Stimulated activated CD8-positive, alpha-beta memory T cell treated with anti-CD3 and anti-CD28 coated beads, Interleukin-15, amount 100 ng/mL, for 24 hours (primary cell): Measurements from ENCODE around the gene GOLGA5.
"Not testable (repeated sequence)": the region's sequence is repeated elsewhere in the genome, so short reads cannot be mapped to it uniquely, and the experiment has no call there.

Experiments used
- DNase-seq: peaks from one replicate; pipeline ENCODE4 v3.0.0-alpha.2; 2020; ENCODE audit warnings: low read depth

GOLGA5 gene

DNA sequence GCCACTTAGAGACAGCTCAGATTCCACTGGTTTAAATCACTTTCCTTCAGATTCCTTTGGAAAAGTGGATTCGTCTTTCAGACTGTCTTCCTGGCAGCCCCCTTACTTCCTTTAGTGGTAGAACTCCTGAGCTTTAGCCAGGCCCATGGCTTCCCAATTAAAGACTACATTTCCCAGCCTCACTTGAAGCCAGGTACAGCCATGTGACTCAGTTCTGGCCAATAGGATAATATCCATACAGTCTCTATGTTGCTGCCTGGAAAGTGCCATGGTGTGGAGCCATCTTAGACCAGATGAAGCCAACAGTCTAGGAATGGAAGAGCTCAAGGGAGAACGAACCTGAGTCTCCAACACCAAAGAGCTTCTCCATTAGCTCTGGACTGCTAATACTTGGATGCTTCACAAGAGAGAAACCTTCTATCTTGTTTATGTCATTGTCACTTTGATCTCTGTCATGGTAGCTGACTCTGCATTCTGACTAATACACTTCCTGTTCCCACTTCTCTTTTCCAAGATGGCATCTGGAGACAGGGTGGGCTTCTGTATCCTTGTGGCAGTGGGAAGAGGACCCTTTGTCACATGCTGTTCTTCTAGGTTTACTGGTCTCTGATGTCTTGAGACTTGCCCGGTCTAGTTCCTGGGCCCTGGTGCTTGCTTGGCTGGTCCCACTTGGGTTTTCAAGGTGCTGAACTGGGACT lies 15.1 kb upstream of the GOLGA5 start:
- not testable (repeated sequence) for DNase-seq

GRCh38 chr14:92780444-92781232 lies 13.5 kb upstream of the GOLGA5 start:
- DNase-seq = no peak

- DNase-seq = no peak
Observed at GRCh38 chr14:92781350-92781749, 12.8 kb upstream of the GOLGA5 start.

- DNase-seq = no peak
Observed at GRCh38 chr14:92783813-92784431, 10.2 kb upstream of the GOLGA5 start.

DNA sequence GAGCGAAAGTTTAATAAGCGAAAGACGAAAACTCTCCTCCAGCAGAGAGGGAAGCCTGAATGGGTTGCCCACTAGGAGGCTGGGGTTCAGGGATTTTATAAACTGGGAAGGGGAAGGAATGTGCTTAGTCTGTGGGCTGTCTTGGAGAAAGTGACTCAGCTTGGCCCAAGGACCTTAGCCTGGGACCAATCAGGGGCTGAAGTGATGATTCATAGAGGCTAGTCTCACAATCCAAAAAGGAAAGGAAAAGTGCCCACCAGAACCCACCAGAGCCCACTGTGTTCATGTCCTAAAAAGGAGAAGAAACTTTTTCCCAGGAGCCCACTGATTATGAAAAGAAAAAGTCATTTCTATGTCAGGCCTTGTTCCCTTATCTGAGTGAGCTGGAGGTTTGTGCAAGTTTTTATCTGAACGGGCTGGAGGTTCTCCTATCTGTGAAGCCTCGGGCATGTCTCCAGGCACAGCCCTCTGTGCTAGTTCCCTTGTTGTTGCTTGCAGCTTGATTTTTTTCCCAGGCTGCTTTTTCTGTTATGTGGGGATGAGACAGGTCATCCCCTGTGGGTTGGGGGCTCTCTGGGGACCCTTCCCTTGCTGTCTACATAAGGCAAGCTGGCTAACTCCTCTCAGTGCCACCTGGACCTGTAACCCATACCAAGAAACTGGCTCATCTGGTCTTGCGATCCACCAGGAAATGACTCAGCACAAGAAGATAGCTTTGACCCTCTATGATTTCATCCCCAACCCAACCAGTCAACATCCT lies 8.3 kb upstream of the GOLGA5 start:
- DNase-seq = no peak

DNA sequence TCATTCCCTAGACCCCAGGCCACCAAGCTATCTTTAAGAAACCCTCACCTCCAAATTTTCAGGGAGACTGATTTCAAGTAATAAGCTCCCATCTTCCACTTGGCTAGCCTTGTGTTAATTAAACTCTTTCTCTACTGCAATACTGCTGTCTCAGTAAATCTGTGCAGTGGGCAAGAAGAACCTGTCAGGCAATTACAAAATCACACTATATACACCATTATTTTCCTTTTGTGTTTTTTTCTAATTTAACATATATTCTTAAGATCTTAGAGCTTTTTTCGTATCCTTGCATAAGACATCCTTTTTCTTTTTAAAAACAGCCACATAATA lies 7.7 kb upstream of the GOLGA5 start:
- no peak for DNase-seq

DNA sequence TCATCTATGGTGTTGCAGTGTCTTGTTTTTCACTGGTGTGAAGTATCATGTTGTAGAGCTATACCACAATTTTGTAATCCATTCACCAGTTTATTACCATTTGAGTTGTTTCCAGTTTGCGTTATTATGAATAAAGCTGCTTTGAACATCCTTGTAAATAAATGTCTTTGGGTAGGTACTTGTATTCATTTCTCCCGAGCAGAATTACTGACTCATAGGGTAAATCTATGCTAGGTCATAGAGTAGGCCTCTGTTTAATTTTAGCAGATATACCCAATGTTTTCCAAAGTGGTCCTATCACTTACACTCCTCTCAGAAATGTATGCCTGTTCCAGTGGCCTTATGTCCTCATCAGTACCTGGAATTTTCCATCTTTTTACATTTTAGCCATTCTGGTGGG lies 6.6 kb upstream of the GOLGA5 start:
- no peak for DNase-seq

- no peak for DNase-seq
Observed at GRCh38 chr14:92789457-92790089, 4.5 kb upstream of the GOLGA5 start.

GRCh38 chr14:92792885-92793284 lies 1.2 kb upstream of the GOLGA5 start:
- DNase-seq = no peak

GRCh38 chr14:92794547-92794941 lies 439 bp downstream of the GOLGA5 start:
- DNase-seq = no peak

DNA sequence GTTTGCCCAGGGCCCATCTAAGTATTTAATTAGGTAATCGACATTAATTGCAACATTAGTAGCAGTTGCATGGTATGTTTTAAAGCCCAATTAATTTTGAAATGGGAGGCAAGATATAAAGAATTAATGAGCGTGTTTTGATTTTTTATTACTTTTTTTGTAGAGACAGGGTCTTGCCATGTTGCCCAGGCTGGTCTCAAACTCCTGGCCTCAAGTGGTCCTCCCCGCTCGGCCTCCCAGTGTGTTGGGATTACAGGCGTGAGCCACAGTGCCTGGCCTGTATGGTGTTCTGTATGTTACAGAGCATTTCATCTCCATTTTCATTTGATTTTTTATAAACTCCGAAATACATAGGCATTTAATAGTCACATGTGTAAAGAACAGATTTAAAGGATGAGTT lies 856 bp downstream of the GOLGA5 start:
- DNase-seq = no peak

GRCh38 chr14:92797935-92798653 lies 4.0 kb downstream of the GOLGA5 start:
- no peak for DNase-seq

GRCh38 chr14:92798811-92799210 lies 4.7 kb downstream of the GOLGA5 start:
- no peak for DNase-seq

GRCh38 chr14:92800012-92800411 lies 5.9 kb downstream of the GOLGA5 start:
- DNase-seq = no peak

DNA sequence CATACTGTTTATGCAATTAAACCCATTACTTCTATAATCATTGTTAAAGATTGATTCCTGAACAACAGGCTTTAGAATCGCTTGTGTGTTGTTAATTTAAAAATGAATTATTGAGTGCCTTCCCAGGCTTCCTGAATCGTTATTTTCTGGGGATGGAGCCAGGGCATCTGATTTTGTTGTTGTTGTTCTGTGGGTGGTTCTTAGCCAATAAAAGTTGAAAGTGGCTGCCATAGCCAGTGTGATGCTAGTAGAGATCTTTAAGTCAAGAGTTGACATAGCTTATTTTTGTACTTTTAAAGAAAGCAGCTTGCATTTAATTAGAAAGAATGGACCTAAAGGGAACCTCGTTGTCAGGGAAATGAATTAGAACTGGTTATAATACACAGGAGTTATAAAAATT lies 6.4 kb downstream of the GOLGA5 start:
- DNase-seq = no peak

- DNase-seq = no peak
Observed at GRCh38 chr14:92801917-92802316, 7.8 kb downstream of the GOLGA5 start.

DNA sequence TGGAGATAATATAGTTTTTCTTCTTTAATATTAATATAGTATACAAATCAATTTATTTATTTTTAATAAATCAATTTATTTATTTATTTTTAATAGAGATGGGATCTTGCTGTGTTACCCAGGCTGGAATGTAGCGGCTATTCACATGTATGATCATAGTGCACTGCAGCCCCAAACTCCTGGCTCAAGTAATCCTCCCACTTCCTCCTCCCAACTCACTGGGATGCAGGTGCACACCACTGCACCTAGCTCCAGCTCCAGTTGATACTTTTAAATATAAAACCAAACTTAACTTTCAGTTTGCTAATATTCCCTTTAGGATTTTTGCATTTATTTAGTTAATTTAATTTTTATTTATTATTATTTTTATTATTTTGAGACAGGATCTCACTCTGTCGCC lies 8.6 kb downstream of the GOLGA5 start:
- no peak for DNase-seq

GRCh38 chr14:92813201-92813600 lies 19.1 kb downstream of the GOLGA5 start:
- DNase-seq = no peak

DNA sequence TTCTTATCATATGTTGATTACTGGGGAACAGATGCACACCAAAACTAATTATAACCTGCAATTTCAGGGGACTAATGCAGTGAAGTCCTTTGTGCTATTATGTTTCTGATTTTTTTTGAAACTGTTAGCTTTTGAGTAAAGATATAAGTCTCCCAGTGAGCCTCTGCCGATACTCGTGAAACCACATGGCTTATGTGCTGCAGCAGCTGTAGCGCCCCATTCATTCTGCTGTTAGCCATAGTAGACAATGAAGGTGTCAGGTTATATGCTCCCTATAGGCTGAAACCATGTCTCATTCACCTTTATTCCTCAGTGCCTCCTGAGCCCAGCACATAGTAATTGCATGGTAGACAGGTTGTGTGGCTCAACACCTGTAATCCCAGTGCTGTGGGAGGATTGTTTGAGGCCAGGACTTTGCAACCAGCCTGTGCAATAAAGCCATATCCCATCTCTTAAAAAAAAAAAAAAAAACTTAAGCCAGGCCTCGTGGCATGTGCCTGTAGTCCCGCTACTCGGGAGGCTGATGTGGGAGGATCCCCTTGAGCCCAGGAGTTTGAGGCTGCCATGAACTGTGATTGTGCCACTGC lies 25.0 kb downstream of the GOLGA5 start:
- no peak for DNase-seq

DNA sequence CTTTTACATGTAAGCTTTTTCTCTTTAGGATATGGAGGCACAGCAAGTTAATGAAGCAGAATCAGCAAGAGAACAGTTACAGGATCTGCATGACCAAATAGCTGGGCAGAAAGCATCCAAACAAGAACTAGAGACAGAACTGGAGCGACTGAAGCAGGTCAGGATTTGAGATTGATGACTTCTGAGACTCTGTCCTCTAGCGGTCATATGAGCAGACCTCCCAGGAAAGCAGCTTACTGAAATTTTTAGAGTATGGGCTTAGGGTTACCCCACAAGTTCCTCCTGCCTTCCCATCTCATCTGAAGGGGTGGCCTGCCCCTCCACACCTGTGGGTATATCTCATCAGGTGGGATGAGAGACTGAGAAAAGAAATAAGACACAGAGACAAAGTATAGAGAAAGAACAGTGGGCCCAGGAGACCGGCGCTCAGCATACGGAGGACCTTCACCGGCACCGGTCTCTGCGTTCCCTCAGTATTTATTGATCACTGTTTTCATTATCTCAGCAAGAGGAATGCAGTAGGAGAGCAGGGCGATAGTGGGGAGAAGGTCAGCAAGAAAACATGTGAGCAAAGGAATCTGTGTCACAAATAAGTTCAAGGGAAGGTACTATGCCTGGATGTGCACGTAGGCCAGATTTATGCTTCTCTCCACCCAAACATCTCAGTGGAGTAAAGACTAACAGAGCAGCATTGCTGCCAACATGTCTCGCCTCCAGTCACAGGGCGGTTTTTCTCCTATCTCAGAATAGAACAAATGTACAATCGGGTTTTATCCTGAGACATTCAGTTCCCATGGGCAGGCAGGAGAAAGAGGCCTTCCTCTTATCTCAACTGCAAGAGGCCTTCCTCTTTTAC lies 25.8 kb downstream of the GOLGA5 start:
- DNase-seq = not testable (repeated sequence)
